Dendritic cell treated with granulocyte-macrophage colony-stimulating factor and Interleukin-4, amounts not matched to agents 40 ng/mL and 50 ng/mL, for 4 days (primary cell): Measurements from ENCODE around the gene ZNF253.
"Not testable (repeated sequence)": the region's sequence is repeated elsewhere in the genome, so short reads cannot be mapped to it uniquely, and the experiment has no call there.

Experiments
- H3K27ac Mint-ChIP-seq: one replicate; pipeline ENCODE4 v1.8.0; 2022; ENCODE audit warnings: mild to moderate bottlenecking, mixed read lengths
- H3K27me3 Mint-ChIP-seq: one replicate; pipeline ENCODE4 v1.8.0; 2022; ENCODE audit warnings: mild to moderate bottlenecking, mixed read lengths
- H3K36me3 Mint-ChIP-seq: one replicate; pipeline ENCODE4 v1.8.0; 2022; ENCODE audit warnings: low read depth, mixed read lengths
- H3K4me1 Mint-ChIP-seq: one replicate; pipeline ENCODE4 v1.8.0; 2022; ENCODE audit warnings: low read depth, mixed read lengths
- H3K4me3 Mint-ChIP-seq: one replicate; pipeline ENCODE4 v1.8.0; 2022; ENCODE audit warnings: mild to moderate bottlenecking, moderate library complexity, mixed read lengths
- H3K9me3 Mint-ChIP-seq: one replicate; pipeline ENCODE4 v1.8.0; 2022; ENCODE audit warnings: mixed read lengths
- intact Hi-C: fragments of 100-400 bp; cut with micrococcal nuclease; formaldehyde crosslinking; loops from one replicate; pipeline ENCODE4 v1.15.0; 2022

Gene ZNF253

DNA sequence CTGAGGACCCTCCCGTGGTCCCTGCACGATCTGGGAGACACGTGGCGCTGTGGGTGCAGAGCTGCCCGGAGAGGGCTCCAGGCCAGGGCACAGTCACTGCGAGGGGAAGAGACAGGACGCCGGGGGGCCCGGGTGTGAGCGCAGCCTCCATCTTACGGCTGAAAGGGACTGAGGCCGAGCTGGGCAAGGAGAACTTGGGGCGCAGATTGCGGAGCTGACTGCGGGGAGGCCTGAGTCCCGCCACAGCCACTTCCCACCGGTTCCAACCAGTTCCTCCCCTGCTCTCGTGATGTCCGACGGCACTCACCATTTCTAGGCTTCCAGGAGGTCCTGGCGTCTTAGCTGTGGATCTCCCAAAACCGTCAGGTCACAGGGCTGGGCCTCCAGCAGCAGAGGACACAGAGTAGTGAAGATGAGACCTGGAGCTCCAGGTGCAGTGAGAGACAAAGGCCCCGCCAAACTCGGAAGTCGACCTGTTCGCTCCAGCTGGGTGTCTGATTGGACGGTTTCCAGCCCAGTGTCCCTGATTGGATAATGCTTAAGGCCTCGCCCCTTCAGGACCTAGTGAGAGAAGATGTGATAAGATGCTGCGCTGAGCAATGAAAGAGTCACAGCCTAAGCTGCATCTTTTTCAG, 4.8 kb upstream of the ZNF253 start:
- Mint-ChIP-seq H3K9me3 (peaks cover 67% of the 10 kb centered on the region), H3K4me3 (peak overlapping the region; percentile 32), H3K27ac (no peak overlapping the region), H3K36me3 (peaks cover 14% of the 10 kb centered on the region), H3K4me1 (peaks cover 13% of the 10 kb centered on the region), H3K27me3 (peaks cover 9% of the 10 kb centered on the region)
- intact Hi-C loops = no loop called here

- Mint-ChIP-seq H3K4me1 (peaks cover 11% of the 10 kb centered on the region), H3K27ac (peak overlapping the region; percentile 99), H3K36me3 (peaks cover 50% of the 10 kb centered on the region), H3K27me3 (no peaks in the 10 kb centered on the region), H3K4me3 (peak overlapping the region; percentile 85), H3K9me3 (peaks cover 49% of the 10 kb centered on the region)
- intact Hi-C loops = loop anchor here (5.0 kb wide), 2 partner anchors 44 to 204 kb away; partner anchors contain the start of genes ATP13A1 and ZNF506
Observed at GRCh38 chr19:19866611-19867248, 1.0 kb downstream of the ZNF253 start.

GRCh38 chr19:19870086-19870485, 4.4 kb downstream of the ZNF253 start:
- intact Hi-C loops, H3K4me1 Mint-ChIP-seq, H3K27me3 Mint-ChIP-seq, H3K4me3 Mint-ChIP-seq, H3K27ac Mint-ChIP-seq: not testable (repeated sequence)
- peaks cover 58% of the 10 kb centered on the region for H3K9me3 Mint-ChIP-seq
- H3K36me3 Mint-ChIP-seq = peaks cover 83% of the 10 kb centered on the region

DNA sequence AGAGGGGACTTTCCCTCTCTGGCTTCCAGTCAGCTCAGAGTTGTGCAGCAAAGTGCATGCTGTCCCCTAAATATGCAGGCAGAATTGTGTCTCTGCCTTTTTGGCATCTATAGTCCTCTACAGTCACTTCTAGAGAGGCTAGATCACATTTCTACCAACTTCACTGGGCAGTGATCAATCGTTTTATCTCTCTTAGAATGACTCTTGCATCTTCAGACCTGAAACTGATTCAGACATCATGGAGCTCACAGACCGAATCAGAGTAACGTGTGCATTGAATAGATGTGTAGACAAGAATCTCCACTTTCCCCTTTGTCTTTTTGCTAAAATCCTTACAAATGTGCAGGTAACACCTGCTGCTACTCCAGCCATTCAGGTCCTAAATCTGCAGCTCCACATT, 6.2 kb downstream of the ZNF253 start:
- H3K27me3 Mint-ChIP-seq = no peaks in the 10 kb centered on the region
- no peak overlapping the region for H3K27ac Mint-ChIP-seq
- H3K36me3 Mint-ChIP-seq = peaks cover 85% of the 10 kb centered on the region
- H3K4me1 Mint-ChIP-seq = peaks cover 5% of the 10 kb centered on the region
- no peak overlapping the region for H3K4me3 Mint-ChIP-seq
- peaks cover 76% of the 10 kb centered on the region for H3K9me3 Mint-ChIP-seq
- intact Hi-C loops = no loop called here

DNA sequence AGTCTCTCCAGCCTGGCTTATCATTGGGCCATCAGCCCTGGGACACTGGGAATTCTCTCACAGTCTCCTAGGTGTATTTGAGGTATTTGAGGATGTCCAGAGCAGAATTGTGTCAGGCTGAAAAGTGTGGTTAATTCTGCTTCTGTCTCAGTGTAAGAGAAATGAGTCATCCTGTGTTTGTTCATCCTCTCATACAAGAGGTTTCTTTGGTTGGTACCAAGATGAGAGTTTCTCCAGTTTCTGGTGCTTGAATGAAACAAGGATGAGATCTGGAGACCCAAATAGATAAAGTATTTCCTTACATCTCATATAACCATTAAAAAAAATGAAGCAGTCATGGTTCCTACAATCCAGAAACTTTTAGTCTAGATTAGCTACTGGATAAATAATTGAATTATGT, 7.7 kb downstream of the ZNF253 start:
- no peak overlapping the region for H3K27ac Mint-ChIP-seq
- H3K9me3 Mint-ChIP-seq = peaks cover 75% of the 10 kb centered on the region
- H3K36me3 Mint-ChIP-seq = peaks cover 82% of the 10 kb centered on the region
- H3K4me1 Mint-ChIP-seq = no peaks in the 10 kb centered on the region
- no peaks in the 10 kb centered on the region for H3K27me3 Mint-ChIP-seq
- no peak overlapping the region for H3K4me3 Mint-ChIP-seq
- intact Hi-C loops = no loop called here

GRCh38 chr19:19877724-19878123, 12.0 kb downstream of the ZNF253 start:
- H3K9me3 Mint-ChIP-seq = peaks cover 67% of the 10 kb centered on the region
- H3K36me3 Mint-ChIP-seq = peaks cover 90% of the 10 kb centered on the region
- intact Hi-C loops = no loop called here

DNA sequence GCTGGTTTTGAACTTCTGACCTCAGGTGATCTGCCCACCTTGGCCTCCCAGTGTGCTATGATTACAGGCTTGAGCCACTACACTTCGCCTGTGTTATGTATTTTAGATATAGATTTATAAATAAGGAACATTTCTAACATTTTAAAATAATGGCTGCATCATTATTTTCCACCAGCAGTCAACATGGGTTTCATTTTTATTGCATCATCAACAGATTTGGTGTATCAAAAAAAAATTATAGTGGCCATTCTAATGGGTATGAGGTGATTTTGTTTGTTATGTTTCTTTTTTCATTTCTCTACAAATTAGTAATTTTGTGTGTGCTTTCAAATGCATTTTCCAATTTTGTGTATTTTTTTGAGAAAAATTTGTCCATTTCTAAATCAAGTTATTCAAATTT, 18.9 kb downstream of the ZNF253 start:
- peaks cover 48% of the 10 kb centered on the region for H3K9me3 Mint-ChIP-seq
- peaks cover 97% of the 10 kb centered on the region for H3K36me3 Mint-ChIP-seq
- intact Hi-C loops = no loop called here
- no peaks in the 10 kb centered on the region for H3K4me1 Mint-ChIP-seq
- H3K4me3 Mint-ChIP-seq = no peak overlapping the region
- H3K27ac Mint-ChIP-seq = no peak overlapping the region
- no peaks in the 10 kb centered on the region for H3K27me3 Mint-ChIP-seq

More at GRCh38 chr19:19877724-19878123, 12.0 kb downstream of the ZNF253 start:
- H3K27me3 Mint-ChIP-seq = no peaks in the 10 kb centered on the region
- no peak overlapping the region for H3K27ac Mint-ChIP-seq
- no peaks in the 10 kb centered on the region for H3K4me1 Mint-ChIP-seq
- H3K4me3 Mint-ChIP-seq = no peak overlapping the region

- H3K27me3 Mint-ChIP-seq, H3K27ac Mint-ChIP-seq, H3K4me3 Mint-ChIP-seq, H3K4me1 Mint-ChIP-seq, intact Hi-C loops: not testable (repeated sequence)
- Mint-ChIP-seq H3K9me3 (peaks cover 57% of the 10 kb centered on the region), H3K36me3 (peaks cover 53% of the 10 kb centered on the region)
Observed at GRCh38 chr19:19892055-19892941, 26.6 kb downstream of the ZNF253 start.

DNA sequence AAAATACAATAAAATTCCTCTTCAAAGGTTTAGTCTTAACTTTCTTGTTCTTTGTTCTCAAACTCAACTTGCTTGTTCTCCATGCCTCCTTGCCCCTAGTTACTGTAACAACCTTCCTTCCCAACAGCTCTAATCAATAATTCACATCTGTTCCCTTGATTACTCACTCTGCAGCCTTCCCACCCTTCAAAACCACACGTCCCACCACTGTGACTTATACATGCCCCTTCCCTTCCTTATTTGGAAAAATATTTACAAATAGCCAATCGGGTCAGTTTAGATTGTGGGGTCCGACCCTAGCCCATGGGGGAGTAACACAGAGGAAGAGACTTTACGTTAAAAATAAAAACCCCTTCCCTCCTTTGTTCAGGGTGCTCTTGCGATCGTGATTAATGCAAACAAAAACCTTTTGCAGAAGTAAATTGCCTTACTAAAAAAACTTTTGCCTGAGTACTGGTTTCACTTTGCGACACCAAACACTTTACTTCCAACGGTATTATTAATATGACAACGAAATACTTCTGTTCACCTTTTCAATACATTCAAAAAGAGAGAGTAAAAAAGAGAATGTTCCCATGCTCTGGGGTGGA, 34.6 kb downstream of the ZNF253 start:
- intact Hi-C loops = loop anchor here (1.0 to 10.0 kb wide), 2 partner anchors 35 to 105 kb away; partner anchors contain the start of gene ZNF253
- peaks cover 26% of the 10 kb centered on the region for H3K4me1 Mint-ChIP-seq
- peaks cover 51% of the 10 kb centered on the region for H3K36me3 Mint-ChIP-seq
- peak overlapping the region; percentile 98 for H3K4me3 Mint-ChIP-seq
- peak overlapping the region; percentile 97 for H3K27ac Mint-ChIP-seq
- H3K27me3 Mint-ChIP-seq = no peaks in the 10 kb centered on the region
- H3K9me3 Mint-ChIP-seq = peaks cover 85% of the 10 kb centered on the region

- intact Hi-C loops = loop anchor here (1.0 to 10.0 kb wide), 2 partner anchors 36 to 106 kb away; partner anchors contain the start of gene ZNF253
- Mint-ChIP-seq H3K27ac (peak within 1 kb of the TSS; percentile 97), H3K36me3 (peaks cover 57% of the 10 kb centered on the region), H3K4me1 (peaks cover 26% of the 10 kb centered on the region), H3K4me3 (peak within 1 kb of the TSS; percentile 98), H3K9me3 (peaks cover 85% of the 10 kb centered on the region), H3K27me3 (no peaks in the 10 kb centered on the region)
Observed at GRCh38 chr19:19900729-19901444, 35.2 kb downstream of the ZNF253 start, which contains the start of gene ZNF93. ZNF93 (plus strand) TSS chr19:19900946; CDS start chr19:19901089, 143 bp downstream.

DNA sequence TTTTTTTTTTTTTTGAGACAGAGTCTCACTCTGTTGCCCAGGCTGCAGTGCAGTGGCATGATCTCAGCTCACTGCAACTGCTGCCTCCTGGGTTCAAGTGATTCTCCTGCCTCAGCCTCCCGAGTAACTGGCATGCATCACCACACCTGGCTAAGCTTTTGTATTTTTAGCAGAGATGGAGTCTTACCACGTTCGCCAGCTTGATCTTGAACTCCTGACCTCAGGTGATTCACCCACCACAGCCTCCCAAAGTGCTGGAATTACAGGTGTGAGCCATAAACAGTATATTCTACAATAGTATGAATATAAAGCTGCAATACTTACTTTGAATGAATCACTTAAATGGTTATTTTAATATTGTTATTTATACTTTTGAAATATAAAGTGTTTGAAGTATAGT, 41.9 kb downstream of the ZNF253 start:
- peaks cover 84% of the 10 kb centered on the region for H3K36me3 Mint-ChIP-seq
- not testable (repeated sequence) for H3K4me3 Mint-ChIP-seq

GRCh38 chr19:19909654-19910053, 44.0 kb downstream of the ZNF253 start:
- H3K4me3 Mint-ChIP-seq = no peak overlapping the region
- peaks cover 80% of the 10 kb centered on the region for H3K36me3 Mint-ChIP-seq
- peaks cover 78% of the 10 kb centered on the region for H3K9me3 Mint-ChIP-seq
- H3K27me3 Mint-ChIP-seq = no peaks in the 10 kb centered on the region
- intact Hi-C loops = loop anchor here (10.0 kb wide), 1 partner anchor 115 kb away; no protein-coding TSS in a partner anchor
- peaks cover 4% of the 10 kb centered on the region for H3K4me1 Mint-ChIP-seq
- no peak overlapping the region for H3K27ac Mint-ChIP-seq

More for the DNA sequence above, 41.9 kb downstream of the ZNF253 start:
- intact Hi-C loops = loop anchor here (10.0 kb wide), 1 partner anchor 113 kb away; no protein-coding TSS in a partner anchor
- not testable (repeated sequence) for H3K27ac Mint-ChIP-seq, H3K27me3 Mint-ChIP-seq, H3K4me1 Mint-ChIP-seq
- H3K9me3 Mint-ChIP-seq = peaks cover 81% of the 10 kb centered on the region

- Mint-ChIP-seq H3K4me3 (no peak overlapping the region), H3K27ac (no peak overlapping the region), H3K36me3 (peaks cover 80% of the 10 kb centered on the region), H3K27me3 (no peaks in the 10 kb centered on the region), H3K4me1 (no peaks in the 10 kb centered on the region), H3K9me3 (peaks cover 66% of the 10 kb centered on the region)
- intact Hi-C loops = no loop called here
Observed at GRCh38 chr19:19911150-19911549, 45.5 kb downstream of the ZNF253 start.
